ENCODE data around the gene TOGARAM2.

Gene TOGARAM2

GRCh38 chr2:29053223-29053622 is 72.1 kb downstream of the TOGARAM2 start:
- DNase-seq (ENCODE audit: extremely low read depth in 1 of 2, low read depth in 1 of 2) = no peak

GRCh38 chr2:29053670-29054400 is 72.7 kb downstream of the TOGARAM2 start:
- DNase-seq (ENCODE audit: extremely low read depth in 1 of 2, low read depth in 1 of 2) = no peak

DNA sequence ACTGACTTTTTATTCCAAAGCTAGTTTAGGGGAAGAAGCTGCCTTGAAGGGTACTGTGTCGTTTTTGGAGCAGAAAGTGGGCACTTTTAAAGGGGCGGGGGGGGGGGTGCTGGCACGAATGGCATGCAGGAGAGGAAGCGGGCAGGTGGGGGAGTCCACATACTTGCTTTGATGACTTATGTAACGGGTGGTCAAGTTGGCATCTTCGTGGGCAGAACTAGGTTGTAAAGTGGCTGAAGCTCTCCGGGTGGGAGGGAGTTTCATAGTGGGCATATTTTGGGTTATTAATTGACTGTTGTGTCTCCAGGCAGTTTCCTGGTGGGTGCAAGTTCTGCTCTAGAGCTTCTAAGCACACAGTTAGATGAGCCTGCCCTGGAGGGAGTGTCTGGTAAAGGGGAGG is 73.3 kb downstream of the TOGARAM2 start:
- no peak for DNase-seq (ENCODE audit: extremely low read depth in 1 of 2, low read depth in 1 of 2)

DNA sequence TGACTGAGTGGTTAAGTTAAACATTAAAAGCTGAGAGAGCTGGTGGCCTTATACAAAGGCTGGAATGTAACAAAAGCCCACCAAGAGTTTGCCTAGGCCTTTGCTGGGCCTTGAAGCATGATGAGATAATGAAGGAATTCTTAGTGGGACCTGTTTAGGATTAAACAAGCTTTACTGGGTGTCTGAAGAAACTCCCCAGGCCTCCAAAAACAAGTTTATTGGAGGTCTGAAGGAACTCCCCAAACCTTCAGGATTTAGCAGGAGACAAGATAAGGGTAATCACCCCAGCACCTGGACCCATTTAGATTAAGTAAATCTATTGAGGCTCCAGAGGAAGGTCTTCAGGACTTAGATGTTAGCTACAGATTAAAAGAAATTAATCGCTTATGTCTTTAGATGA is 74.5 kb downstream of the TOGARAM2 start:
- DNase-seq (ENCODE audit: extremely low read depth in 1 of 2, low read depth in 1 of 2) = no peak

DNA sequence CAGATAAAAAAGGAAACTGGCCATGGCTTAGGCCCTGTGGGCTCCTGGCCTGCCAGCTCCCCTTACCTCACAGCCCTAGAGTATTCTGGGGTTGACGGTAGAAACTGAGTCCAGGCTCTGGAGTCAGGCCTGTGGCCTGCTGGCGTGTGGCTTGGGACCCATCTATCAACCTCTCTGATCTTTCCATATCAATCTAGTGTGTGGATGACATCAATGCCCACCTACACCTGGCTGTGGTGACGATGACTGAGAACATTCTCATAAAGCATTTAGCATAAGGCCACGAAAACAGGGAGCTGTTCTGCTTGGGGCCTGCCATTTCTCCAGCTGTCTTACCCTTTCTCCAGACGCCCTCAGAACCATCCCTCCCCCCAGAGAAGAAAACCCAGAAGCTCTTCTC is 75.4 kb downstream of the TOGARAM2 start:
- DNase-seq (ENCODE audit: extremely low read depth in 1 of 2, low read depth in 1 of 2) = no peak

DNA sequence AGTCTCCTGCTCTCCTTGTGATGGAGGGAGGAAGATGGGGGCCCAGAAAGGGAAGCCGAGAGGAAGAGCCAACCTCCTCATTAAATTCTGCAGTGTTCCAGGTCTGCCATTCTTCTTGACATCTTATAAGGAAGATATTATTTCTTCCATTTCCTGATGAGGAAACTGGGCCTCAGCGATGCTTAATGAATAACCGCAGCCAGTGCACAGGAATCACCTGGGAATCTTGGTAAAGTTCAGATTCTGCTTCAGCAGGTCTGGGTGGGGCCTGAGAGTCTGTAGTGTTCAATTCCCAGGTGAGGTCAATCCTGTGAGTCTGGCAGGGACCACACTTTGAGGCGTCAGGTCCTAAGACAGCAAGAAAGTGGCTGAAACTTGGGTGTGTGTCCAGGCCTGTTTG is 75.9 kb downstream of the TOGARAM2 start:
- DNase-seq (ENCODE audit: extremely low read depth in 1 of 2, low read depth in 1 of 2) = no peak

DNA sequence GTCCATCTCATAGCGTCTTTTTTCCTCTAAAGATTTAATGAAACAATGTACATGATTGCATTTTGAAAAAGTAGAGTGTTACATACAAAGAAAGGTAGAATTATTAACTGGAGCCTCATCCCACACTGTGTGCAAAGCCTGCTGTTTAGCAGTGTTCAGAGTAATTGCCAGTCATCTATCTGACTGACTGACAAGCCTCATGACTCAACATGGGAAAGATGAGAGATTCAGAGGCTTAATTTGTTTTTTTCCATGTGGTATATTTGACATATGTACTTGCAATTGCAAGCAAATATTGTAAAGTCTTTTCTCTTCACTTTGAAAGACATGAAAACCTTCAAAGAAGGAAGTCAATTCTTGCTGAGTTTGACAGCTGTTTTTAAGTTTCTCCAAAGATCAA is 78.5 kb downstream of the TOGARAM2 start:
- DNase-seq (ENCODE audit: extremely low read depth in 1 of 2, low read depth in 1 of 2) = no peak

DNA sequence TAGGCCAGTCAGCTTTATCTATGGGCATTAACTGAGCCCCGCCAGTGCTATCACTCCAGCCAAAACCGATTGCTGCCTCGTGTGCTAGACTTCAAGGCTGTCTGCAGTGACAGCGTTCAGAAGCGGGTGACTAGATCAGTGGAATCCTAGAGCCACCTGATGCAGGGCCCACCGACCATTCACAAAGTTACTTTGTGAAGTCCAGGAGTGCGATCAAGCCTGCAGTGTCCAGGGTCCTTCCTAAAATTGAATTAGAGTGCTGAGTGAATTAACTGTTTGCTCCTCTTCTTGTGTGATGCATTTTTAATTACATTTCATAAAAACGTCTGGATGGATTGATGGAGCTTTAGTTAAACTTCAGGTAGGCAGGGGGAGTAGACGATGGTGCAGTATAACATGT is 79.3 kb downstream of the TOGARAM2 start:
- no peak for DNase-seq (ENCODE audit: extremely low read depth in 1 of 2, low read depth in 1 of 2)

GRCh38 chr2:29061176-29061575 is 80.1 kb downstream of the TOGARAM2 start:
- DNase-seq (ENCODE audit: extremely low read depth in 1 of 2, low read depth in 1 of 2) = no peak

- no peak for DNase-seq (ENCODE audit: extremely low read depth in 1 of 2, low read depth in 1 of 2)
Observed at GRCh38 chr2:29061616-29062015, 80.5 kb downstream of the TOGARAM2 start.

DNA sequence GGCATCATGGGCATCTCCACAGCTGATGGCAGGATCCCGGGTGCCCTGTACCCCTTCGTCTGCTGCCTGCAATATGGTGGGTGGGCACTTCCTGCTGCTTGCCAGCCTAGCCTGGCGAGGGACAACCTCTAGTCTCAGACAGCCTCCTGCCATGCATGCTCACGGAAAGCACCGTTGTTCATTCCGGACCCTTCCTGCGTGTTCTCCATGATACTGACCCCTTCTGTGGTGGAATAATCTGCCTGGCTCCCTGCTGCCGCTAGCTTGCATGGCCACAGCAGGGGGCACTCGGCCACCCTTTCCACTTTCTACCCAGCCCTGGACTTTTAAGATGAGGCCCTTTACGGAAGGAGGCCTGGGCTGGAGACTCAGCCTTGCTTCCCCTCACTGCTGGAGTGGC is 81.3 kb downstream of the TOGARAM2 start:
- no peak for DNase-seq (ENCODE audit: extremely low read depth in 1 of 2, low read depth in 1 of 2)

GRCh38 chr2:29063056-29063455 is 82.0 kb downstream of the TOGARAM2 start:
- DNase-seq (ENCODE audit: extremely low read depth in 1 of 2, low read depth in 1 of 2) = no peak

GRCh38 chr2:29063646-29064345 is 82.7 kb downstream of the TOGARAM2 start:
- DNase-seq (ENCODE audit: extremely low read depth in 1 of 2, low read depth in 1 of 2) = no peak

- DNase-seq (ENCODE audit: extremely low read depth in 1 of 2, low read depth in 1 of 2) = no peak
Observed at GRCh38 chr2:29064346-29064715, 83.2 kb downstream of the TOGARAM2 start.

- no peak for DNase-seq (ENCODE audit: extremely low read depth in 1 of 2, low read depth in 1 of 2)
Observed at GRCh38 chr2:29064746-29065067, 83.6 kb downstream of the TOGARAM2 start.

GRCh38 chr2:29065068-29065811 is 84.1 kb downstream of the TOGARAM2 start:
- DNase-seq (ENCODE audit: extremely low read depth in 1 of 2, low read depth in 1 of 2) = no peak

DNA sequence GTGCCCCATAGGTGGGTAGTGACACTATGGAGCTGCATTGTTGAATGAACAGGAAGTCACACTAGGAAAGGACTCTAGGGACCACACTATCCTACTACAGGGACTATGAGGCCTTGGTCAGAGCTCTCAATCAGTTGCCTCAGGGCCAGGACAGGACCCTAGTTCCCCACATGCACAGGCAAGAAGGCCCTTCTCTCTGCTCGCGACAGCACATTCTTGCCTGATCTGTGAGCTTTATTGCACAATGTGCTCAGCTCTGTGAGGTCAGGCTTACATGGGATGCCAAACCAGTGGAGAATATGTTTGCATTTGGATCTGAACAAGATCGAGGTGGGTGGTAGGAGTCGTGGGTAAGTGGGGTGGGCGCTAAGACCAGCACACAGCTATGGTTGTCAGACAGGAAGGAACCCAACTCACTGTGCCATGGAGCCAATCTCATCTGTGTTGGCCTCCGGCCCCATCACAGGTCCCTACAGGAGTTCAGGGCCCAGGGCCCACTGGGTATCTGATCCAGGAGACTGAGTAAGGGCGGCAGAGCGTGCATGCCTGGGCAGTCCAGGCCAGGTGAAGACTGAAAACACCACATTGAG is 85.3 kb downstream of the TOGARAM2 start:
- no peak for DNase-seq (ENCODE audit: extremely low read depth in 1 of 2, low read depth in 1 of 2)

DNA sequence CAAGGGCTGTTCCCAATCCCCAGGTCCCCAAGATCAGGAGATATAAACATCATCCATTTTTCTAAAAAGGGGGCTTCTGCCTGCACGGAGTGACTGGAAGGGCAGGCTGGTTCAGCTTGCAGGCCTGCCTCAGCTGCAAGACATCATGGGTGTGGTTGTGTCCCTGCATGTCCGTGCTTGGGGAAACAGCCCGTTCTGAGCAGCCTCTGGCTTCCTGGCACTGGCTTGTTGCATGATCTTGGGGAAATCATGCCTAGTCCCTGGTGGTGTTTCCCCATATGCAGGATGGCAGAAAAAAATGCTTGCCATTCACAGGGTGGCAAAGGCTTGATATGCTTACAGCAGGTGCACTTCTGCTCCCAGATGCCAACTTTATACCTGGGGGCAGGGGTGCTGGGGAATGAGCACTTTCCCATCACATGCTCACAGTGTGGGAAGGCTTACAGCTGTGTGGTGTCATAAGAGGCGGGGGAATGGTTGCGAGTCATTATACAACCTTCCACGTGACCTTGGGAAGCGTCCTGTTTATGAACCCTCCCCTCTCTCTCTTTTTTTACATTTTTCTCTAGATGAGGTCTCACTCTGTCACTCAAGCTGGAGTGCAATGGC is 86.0 kb downstream of the TOGARAM2 start:
- DNase-seq (ENCODE audit: extremely low read depth in 1 of 2, low read depth in 1 of 2) = no peak

GRCh38 chr2:29068513-29068912 is 87.4 kb downstream of the TOGARAM2 start:
- DNase-seq (ENCODE audit: extremely low read depth in 1 of 2, low read depth in 1 of 2) = no peak

DNA sequence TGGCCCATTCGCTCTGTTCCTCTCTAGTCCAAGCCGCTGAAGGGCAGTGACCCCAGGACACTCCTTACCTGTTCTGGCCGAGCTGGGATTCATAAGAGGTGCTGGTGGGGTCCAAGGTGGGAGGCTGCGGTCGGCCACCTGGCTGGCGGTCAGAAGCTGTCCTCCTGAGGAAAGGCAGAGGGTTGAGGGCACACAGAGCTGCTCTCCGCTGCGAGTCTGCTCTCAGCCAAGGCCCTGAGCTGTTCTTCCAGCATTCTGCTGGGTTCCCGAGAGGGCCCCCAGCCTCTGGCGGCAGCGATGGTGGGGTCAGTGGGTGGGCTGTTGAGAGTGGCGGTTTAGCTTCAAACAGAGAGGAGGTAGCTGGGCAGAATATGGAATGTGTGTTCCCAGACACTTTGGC is 89.4 kb downstream of the TOGARAM2 start:
- no peak for DNase-seq (ENCODE audit: extremely low read depth in 1 of 2, low read depth in 1 of 2)
